PFSK-1 (cell line): ENCODE measurements around the gene CELSR1.

Experiments used
- FOXP2 ChIP-seq: optimal IDR thresholded peaks from 2 replicates; pipeline ENCODE3; 2011; ENCODE audit warnings: borderline replicate concordance, control low read depth, inconsistent platforms; ENCODE audit not compliant: insufficient read depth; ENCODE audit errors: extremely low read length, extremely low read depth
- POLR2AphosphoS5 ChIP-seq: IDR thresholded peaks from 2 replicates; pipeline ENCODE4 v1.6.1; 2012; ENCODE audit warnings: low read depth, mild to moderate bottlenecking, control low read depth, low read length, moderate library complexity
- REST ChIP-seq, 2 experiments: IDR thresholded peaks; 2 replicates each; pipeline versions ENCODE4 v1.6.1 to v1.8.0; 2011 to 2012; ENCODE audit warnings: low read depth in 2 of 2, low read length in 2 of 2, control low read depth in 1 of 2, inconsistent platforms in 1 of 2, mild to moderate bottlenecking in 1 of 2, moderate library complexity in 1 of 2; ENCODE audit not compliant: insufficient read depth in 1 of 2
- SIN3A ChIP-seq: IDR thresholded peaks from 2 replicates; pipeline ENCODE4 v1.6.1; 2012; ENCODE audit warnings: mild to moderate bottlenecking, low read length, moderate library complexity, borderline replicate concordance; ENCODE audit not compliant: insufficient read depth
- TAF1 ChIP-seq: IDR thresholded peaks from 2 replicates; pipeline ENCODE4 v1.6.1; 2012; ENCODE audit warnings: low read length, control low read depth, borderline replicate concordance; ENCODE audit not compliant: insufficient read depth

Gene CELSR1

GRCh38 chr22:46320166-46320710 lies 217.2 kb downstream of the CELSR1 start:
- TF ChIP-seq TAF1 (no peak), REST (IDR thresholded peaks at IDR 0.05; ENCODE audit: insufficient read depth in 1 of 2, low read depth in 2 of 2, low read length in 2 of 2) (no peak), SIN3A (no peak), POLR2AphosphoS5 (no peak), FOXP2 (no peak)

- no peak for TF ChIP-seq POLR2AphosphoS5
- no peak for TF ChIP-seq TAF1
- no peak for TF ChIP-seq SIN3A
- no peak for TF ChIP-seq FOXP2
- TF ChIP-seq REST (IDR thresholded peaks at IDR 0.05; ENCODE audit: insufficient read depth in 1 of 2, low read depth in 2 of 2, low read length in 2 of 2) = no peak
Observed at GRCh38 chr22:46319319-46319718, 218.1 kb downstream of the CELSR1 start.

- TF ChIP-seq POLR2AphosphoS5 (no peak), REST (IDR thresholded peaks at IDR 0.05; ENCODE audit: insufficient read depth in 1 of 2, low read depth in 2 of 2, low read length in 2 of 2) (no peak), SIN3A (no peak), TAF1 (no peak), FOXP2 (no peak)
Observed at GRCh38 chr22:46318576-46318975, 218.8 kb downstream of the CELSR1 start.

- TF ChIP-seq FOXP2 = no peak
- TF ChIP-seq TAF1 = no peak
- TF ChIP-seq REST (IDR thresholded peaks at IDR 0.05; ENCODE audit: insufficient read depth in 1 of 2, low read depth in 2 of 2, low read length in 2 of 2) = no peak
- no peak for TF ChIP-seq SIN3A
- no peak for TF ChIP-seq POLR2AphosphoS5
Observed at GRCh38 chr22:46317646-46318045, 219.8 kb downstream of the CELSR1 start.

- TF ChIP-seq SIN3A (no peak), REST (IDR thresholded peaks at IDR 0.05; ENCODE audit: insufficient read depth in 1 of 2, low read depth in 2 of 2, low read length in 2 of 2) (no peak), FOXP2 (no peak), TAF1 (no peak), POLR2AphosphoS5 (no peak)
Observed at GRCh38 chr22:46315976-46316375, 221.4 kb downstream of the CELSR1 start.
